GM21717 (cell line): ENCODE data around the gene MAN2A2.
"Not testable (repeated sequence)": the region's sequence is repeated elsewhere in the genome, so short reads cannot be mapped to it uniquely, and the experiment has no call there.

ENCODE experiments used
- ATAC-seq: cut with Tn5 transposase; IDR thresholded peaks from one replicate; pipeline ENCODE4 v1.9.1; 2021; ENCODE audit warnings: mild to moderate bottlenecking, moderate library complexity; ENCODE audit not compliant: unreplicated experiment

The MAN2A2 gene

DNA sequence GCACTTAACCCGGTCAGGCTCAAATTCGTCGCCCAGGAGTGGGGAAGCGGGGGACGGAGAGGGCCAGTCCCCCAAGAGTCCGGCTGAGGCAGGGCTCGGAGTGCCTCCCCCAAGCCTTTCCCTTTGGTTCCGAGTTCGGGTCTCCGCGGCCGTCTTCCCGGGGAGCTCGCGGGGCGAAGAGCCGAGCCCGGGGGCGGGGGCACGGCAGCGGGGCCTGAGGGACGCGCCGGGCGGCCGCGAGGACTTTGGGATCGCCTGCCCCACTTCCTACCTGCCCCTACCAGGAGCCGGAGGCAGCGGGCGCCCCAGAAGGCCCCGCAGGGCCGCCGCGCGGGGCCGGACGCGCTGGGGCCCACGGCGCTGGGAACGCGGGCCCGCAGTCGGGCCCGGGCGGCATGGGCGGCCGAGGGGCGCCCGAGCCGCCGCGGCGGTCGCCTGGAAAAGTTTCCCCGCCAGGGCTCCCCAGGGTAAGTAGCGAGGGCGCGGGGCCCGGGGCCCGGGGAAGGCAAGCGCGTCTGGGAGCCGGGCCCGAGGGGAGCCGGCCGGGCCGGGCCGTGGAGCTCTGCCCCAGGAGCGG lies 31.9 kb upstream of the MAN2A2 start:
- no peak for ATAC-seq

- no peak for ATAC-seq
These were observed 31.2 kb upstream of the MAN2A2 start for GRCh38 chr15:90871716-90872485.

DNA sequence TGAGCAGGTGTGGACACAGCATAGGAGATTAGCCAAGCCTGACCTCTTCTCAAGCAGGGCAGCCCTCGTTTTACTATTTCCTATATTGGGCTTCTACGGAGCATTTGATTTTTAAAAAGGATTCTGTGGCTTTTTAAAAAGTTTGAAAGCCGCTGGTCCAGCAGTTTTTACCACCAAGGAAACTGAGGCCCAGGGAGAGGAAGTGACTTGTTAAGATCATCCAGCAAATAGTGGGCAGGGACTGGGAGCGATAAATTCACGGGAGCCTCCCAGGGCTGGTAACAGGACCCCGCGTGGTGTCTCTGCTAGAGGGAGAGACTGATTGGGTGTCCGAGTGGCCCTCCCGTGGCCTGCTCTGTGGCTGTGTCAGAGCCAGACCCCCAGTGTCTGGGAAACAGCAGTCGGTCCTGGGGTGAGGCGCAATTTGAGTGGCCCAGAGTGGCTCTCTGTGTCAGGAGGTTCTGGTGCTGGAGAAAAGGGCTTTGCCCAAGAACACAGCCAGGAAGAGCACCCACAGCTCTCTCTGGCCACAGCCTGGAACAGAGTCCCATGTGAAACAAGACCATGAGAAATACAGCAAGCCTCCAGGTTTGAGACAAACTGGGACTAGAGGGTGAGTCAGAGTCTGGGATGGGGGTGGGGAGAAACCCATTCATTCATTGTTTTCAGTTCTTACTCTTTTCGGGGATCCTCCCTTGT lies 30.5 kb upstream of the MAN2A2 start:
- ATAC-seq, result no peak

- ATAC-seq, result no peak
These were observed 29.6 kb upstream of the MAN2A2 start for GRCh38 chr15:90873488-90873997.

DNA sequence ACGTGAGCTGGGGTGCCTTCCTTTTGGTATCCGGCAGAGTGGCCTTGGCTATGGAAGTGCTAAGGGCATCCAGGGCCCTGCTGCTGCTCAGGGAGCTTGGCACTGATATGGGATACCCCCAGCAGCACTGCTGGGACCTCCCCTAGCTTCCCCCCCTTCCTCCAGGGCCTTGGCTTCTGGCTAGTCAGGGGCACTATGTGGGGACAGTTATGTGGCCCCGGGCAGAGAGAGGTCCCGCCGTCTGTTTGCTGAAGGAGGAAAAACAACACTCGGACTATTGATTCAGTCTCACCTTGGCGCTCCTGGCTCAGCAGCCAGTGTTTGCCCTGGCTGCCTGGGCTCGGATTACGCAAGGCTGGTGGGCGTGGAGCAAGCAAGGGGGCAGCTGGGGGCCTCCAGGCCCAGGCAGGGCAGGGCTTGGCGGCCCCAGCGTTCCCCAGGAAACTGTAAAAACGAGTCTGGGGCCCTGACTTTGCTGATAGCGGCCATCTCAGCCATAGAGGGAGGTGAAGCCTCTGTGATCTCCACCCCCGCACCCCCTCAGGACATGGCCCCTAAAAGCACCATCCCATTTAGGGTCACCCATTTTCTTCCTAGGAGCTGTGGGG lies 29.0 kb upstream of the MAN2A2 start:
- ATAC-seq, result no peak

DNA sequence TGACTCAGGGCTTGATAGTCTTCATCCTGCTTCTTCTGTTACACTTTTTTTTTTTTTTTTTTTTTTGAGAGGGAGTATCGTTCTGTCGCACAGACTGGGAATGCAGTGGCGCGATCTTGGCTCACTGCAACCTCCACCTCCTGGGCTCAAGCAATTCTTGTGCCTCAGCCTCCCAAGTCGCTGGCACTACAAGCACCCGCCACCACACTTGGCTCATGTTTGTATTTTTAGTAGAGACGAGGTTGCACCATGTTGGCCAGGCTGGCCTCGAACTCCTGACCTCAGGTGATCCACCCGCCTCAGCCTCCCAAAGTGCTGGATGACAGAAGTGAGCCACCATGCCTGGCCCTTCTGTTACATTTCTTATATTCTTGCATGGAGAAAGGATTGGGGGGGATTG lies 28.1 kb upstream of the MAN2A2 start:
- ATAC-seq, result not testable (repeated sequence)

DNA sequence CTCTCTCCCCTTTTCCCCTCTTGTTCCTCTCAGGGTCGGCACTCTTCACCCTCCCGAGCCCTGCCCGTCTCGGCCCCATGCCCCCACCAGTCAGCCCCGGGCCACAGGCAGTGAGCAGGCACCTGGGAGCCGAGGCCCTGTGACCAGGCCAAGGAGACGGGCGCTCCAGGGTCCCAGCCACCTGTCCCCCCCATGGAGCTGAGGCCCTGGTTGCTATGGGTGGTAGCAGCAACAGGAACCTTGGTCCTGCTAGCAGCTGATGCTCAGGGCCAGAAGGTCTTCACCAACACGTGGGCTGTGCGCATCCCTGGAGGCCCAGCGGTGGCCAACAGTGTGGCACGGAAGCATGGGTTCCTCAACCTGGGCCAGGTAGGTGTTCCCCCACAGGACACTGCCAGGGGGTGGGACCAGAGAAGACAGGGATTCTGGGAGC lies 27.5 kb upstream of the MAN2A2 start:
- ATAC-seq, result no peak

DNA sequence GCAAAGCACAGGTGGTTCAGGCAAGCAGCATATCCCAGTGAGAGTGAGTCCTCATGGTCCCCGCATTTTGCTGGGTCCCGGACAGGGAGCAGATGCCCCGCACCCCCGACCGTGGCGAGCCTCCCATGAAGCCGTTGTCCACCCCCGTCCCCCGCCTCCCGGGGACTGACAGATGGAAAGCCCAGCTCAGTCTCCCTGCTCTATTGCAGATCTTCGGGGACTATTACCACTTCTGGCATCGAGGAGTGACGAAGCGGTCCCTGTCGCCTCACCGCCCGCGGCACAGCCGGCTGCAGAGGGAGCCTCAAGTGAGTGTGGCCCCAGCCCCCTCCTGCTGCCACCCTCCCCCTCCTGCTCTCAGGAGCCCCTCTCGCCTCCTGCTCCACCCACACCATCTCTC lies 27.1 kb upstream of the MAN2A2 start:
- ATAC-seq, result no peak

DNA sequence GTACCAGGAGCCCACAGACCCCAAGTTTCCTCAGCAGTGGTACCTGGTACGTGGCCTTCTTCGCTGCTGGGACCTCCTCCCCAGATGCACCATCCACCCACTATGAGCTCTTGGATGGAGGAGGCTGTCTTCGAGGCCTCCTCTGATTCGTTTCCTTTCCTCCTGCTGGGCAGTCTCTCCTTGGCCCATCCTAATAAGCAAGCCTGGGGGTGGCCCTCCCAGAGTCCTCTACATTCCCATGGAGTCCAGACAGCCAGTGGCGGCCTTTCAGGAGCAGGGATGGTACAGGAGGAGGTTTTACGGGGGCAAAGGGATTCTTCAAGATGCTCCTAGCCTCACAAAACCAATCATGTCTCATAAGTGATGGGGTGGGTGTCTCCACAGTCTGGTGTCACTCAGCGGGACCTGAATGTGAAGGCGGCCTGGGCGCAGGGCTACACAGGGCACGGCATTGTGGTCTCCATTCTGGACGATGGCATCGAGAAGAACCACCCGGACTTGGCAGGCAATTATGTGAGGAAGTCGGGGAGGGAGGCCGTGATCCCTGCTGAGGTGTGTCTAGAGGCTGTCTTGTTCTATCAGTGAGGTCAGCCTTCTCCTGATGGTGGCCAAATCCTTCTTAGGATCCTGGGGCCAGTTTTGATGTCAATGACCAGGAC lies 26.5 kb upstream of the MAN2A2 start:
- ATAC-seq, result no peak

- no peak for ATAC-seq
These were observed 25.8 kb upstream of the MAN2A2 start for GRCh38 chr15:90877315-90877714.

DNA sequence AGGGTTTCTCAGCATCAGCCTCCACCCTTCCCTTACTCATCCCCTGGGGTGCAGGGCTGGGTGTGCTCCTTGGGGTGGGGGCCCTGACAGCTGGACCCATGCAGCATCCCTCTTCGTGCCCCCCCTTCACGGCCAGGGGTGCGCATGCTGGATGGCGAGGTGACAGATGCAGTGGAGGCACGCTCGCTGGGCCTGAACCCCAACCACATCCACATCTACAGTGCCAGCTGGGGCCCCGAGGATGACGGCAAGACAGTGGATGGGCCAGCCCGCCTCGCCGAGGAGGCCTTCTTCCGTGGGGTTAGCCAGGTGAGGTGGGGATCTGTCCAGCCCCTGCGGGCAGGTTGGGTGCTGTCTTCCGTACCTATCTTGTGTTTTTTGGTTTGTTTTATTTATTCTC lies 25.1 kb upstream of the MAN2A2 start:
- ATAC-seq, result no peak

GRCh38 chr15:90878660-90879059 lies 24.4 kb upstream of the MAN2A2 start:
- no peak for ATAC-seq

GRCh38 chr15:90879730-90880366 lies 23.3 kb upstream of the MAN2A2 start:
- ATAC-seq, result no peak

- ATAC-seq, result no peak
These were observed 22.5 kb upstream of the MAN2A2 start for GRCh38 chr15:90880381-90881145.

DNA sequence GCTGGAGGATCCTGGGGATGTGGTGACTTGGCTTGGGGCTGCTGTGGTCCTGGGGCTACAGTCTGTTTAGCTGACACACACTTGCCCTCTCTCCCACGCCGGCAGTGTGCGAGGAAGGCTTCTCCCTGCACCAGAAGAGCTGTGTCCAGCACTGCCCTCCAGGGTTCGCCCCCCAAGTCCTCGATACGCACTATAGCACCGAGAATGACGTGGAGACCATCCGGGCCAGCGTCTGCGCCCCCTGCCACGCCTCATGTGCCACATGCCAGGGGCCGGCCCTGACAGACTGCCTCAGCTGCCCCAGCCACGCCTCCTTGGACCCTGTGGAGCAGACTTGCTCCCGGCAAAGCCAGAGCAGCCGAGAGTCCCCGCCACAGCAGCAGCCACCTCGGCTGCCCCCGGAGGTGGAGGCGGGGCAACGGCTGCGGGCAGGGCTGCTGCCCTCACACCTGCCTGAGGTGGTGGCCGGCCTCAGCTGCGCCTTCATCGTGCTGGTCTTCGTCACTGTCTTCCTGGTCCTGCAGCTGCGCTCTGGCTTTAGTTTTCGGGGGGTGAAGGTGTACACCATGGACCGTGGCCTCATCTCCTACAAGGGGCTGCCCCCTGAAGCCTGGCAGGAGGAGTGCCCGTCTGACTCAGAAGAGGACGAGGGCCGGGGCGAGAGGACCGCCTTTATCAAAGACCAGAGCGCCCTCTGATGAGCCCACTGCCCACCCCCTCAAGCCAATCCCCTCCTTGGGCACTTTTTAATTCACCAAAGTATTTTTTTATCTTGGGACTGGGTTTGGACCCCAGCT lies 21.7 kb upstream of the MAN2A2 start:
- no peak for ATAC-seq

- no peak for ATAC-seq
These were observed 21.0 kb upstream of the MAN2A2 start for GRCh38 chr15:90881978-90882721.

- ATAC-seq, result no peak
These were observed 20.1 kb upstream of the MAN2A2 start for GRCh38 chr15:90882781-90883525.
